OCI-LY7 (cell line): ENCODE results near the gene E2F7. TPM values are rescaled to one million over a fixed set of nuclear protein-coding genes. Genes with fewer than 3 reads are reported as not detected.

ENCODE experiments used
- BruUV-seq: library from RNA; stranded (reverse); fragments of 400-500 nt; replicated peaks from 2 replicates; lab custom pipeline; 2021; lab: Mats Ljungman, UMichigan
- CTCF ChIA-PET: fragments of 300-600 bp; sonication (Branson Sonifier 250); formaldehyde crosslinking; loops from one replicate; lab custom pipeline; 2022; ENCODE audit warnings: antibody characterized with exemption; ENCODE audit not compliant: unreplicated experiment; lab: Charles Lee
- POLR2A ChIA-PET: fragments of 300-600 bp; sonication (Branson Sonifier 250); formaldehyde crosslinking; loops from one replicate; lab custom pipeline; 2022; ENCODE audit warnings: antibody characterized with exemption; lab: Charles Lee
- DNase-seq: peaks from one replicate; pipeline ENCODE4 v3.0.0-alpha.2; 2015; ENCODE audit warnings: low spot score
- H2AFZ ChIP-seq: fragments of 200-600 bp; sonication (generic), shearing (Covaris generic); 2 replicates; pipeline ENCODE4 v1.6.1; 2014; ENCODE audit warnings: mild to moderate bottlenecking, antibody characterized with exemption, low read length, moderate library complexity
- H3K27ac ChIP-seq: fragments of 200-600 bp; sonication (generic); 2 replicates; pipeline ENCODE4 v1.5.1; 2014; ENCODE audit warnings: mixed run types, low read depth, mild to moderate bottlenecking, moderate library complexity, low read length, inconsistent platforms; ENCODE audit not compliant: poor library complexity, severe bottlenecking
- H3K36me3 ChIP-seq: fragments of 200-600 bp; sonication (generic); 2 replicates; pipeline ENCODE4 v1.6.1; 2014; ENCODE audit warnings: mild to moderate bottlenecking, antibody characterized with exemption, low read length, moderate library complexity, mixed read lengths; ENCODE audit not compliant: insufficient read depth
- H3K4me1 ChIP-seq: fragments of 200-600 bp; sonication (generic); 2 replicates; pipeline ENCODE4 v1.5.1; 2014; ENCODE audit warnings: mild to moderate bottlenecking, low read length; ENCODE audit not compliant: insufficient read depth, poor library complexity, severe bottlenecking
- H3K4me2 ChIP-seq: fragments of 200-600 bp; sonication (generic); 2 replicates; pipeline ENCODE4 v1.6.1; 2014; ENCODE audit warnings: mild to moderate bottlenecking, low read length
- H3K4me3 ChIP-seq: fragments of 200-600 bp; sonication (generic); 2 replicates; pipeline ENCODE4 v1.5.1; 2014; ENCODE audit warnings: mild to moderate bottlenecking, low read depth, low read length; ENCODE audit not compliant: poor library complexity, severe bottlenecking
- H3K79me2 ChIP-seq: fragments of 200-600 bp; sonication (generic); 2 replicates; pipeline ENCODE4 v1.6.1; 2016; ENCODE audit warnings: low read depth, mild to moderate bottlenecking, low read length, moderate library complexity, mixed read lengths; ENCODE audit not compliant: insufficient read depth
- H3K9me2 ChIP-seq: fragments of 200-600 bp; sonication (generic); 2 replicates; pipeline ENCODE4 v1.6.1; 2016; ENCODE audit warnings: mild to moderate bottlenecking, low read length, mixed read lengths; ENCODE audit not compliant: insufficient read depth
- H3K9me3 ChIP-seq: fragments of 200-600 bp; sonication (generic); 2 replicates; pipeline ENCODE4 v1.6.1; 2014; ENCODE audit warnings: mild to moderate bottlenecking, mixed run types, low read length, mixed read lengths
- H4K20me1 ChIP-seq: fragments of 200-600 bp; sonication (generic); 2 replicates; pipeline ENCODE4 v1.6.1; 2014; ENCODE audit warnings: mild to moderate bottlenecking, antibody characterized with exemption, low read length, moderate library complexity, mixed read lengths; ENCODE audit not compliant: insufficient read depth
- EZH2phosphoT487 ChIP-seq: fragments of 200-600 bp; sonication (generic); IDR thresholded peaks from 2 replicates; pipeline ENCODE4 v1.6.1; 2018; ENCODE audit warnings: low read depth, borderline replicate concordance, mild to moderate bottlenecking, mixed run types, antibody characterized with exemption, low read length, moderate library complexity, mixed read lengths
- intact Hi-C: fragments of 100-400 bp; cut with micrococcal nuclease; formaldehyde crosslinking; loops from one replicate; pipeline ENCODE4 v1.10.0; 2022; ENCODE audit not compliant: unreplicated experiment
- total RNA-seq, 2 experiments: library from RNA; depleted of rRNA in 1 of 2; stranded (reverse); fragments of >200 nt in 1 of 2; shearing (Covaris generic) in 1 of 2; gene quantifications; 2 replicates each; pipeline ENCODE4 v1.2.3, GENCODE V29; 2014 to 2022
- TF ChIP-seq, protein P1 (sequence below): fragments of 200-600 bp; sonication (generic); conservative IDR thresholded peaks from 2 replicates; pipeline ENCODE4 v1.5.1; 2014; ENCODE audit warnings: mild to moderate bottlenecking, antibody characterized with exemption, low read length, moderate library complexity, mixed read lengths

E2F7 gene
- total RNA-seq, 2 experiments from 2014 or later, result 17.1 to 19.0 TPM

DNA sequence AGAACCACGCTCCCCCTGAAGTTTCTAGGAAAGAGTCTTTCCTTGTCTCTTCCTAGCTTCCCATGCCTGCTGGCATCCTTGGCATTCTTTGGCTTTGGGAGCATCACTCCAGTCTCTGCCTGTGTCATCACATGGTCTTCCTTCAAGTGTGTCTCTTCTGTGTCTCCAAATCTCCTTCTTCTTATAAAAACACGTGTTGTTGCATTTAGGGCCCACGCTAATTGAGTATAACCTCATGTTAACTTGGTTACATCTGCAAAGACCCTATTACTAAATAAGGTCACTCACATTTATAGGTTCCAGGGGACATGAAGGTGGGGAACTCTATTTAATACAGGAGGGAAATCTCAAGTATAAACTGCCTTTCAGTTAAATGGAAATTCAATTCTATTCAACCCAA is 63.0 kb downstream of the E2F7 start:
- Histone ChIP-seq H3K36me3 (no peaks in the 10 kb centered on the region), H3K79me2 (no peaks in the 10 kb centered on the region), H4K20me1 (no peaks in the 10 kb centered on the region), H3K9me3 (no peaks in the 10 kb centered on the region), H2AFZ (no peak overlapping the region), H3K4me1 (no peaks in the 10 kb centered on the region), H3K27ac (no peak overlapping the region), H3K9me2 (no peaks in the 10 kb centered on the region), H3K4me3 (no peak overlapping the region), H3K4me2 (no peak overlapping the region)
- DNase-seq, result no peak
- BruUV-seq, result no TSS peak
- TF ChIP-seq, protein P1, sequence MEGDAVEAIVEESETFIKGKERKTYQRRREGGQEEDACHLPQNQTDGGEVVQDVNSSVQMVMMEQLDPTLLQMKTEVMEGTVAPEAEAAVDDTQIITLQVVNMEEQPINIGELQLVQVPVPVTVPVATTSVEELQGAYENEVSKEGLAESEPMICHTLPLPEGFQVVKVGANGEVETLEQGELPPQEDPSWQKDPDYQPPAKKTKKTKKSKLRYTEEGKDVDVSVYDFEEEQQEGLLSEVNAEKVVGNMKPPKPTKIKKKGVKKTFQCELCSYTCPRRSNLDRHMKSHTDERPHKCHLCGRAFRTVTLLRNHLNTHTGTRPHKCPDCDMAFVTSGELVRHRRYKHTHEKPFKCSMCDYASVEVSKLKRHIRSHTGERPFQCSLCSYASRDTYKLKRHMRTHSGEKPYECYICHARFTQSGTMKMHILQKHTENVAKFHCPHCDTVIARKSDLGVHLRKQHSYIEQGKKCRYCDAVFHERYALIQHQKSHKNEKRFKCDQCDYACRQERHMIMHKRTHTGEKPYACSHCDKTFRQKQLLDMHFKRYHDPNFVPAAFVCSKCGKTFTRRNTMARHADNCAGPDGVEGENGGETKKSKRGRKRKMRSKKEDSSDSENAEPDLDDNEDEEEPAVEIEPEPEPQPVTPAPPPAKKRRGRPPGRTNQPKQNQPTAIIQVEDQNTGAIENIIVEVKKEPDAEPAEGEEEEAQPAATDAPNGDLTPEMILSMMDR, result no peak
- no peak for TF ChIP-seq EZH2phosphoT487
- ChIA-PET CTCF (no interaction called here), POLR2A (interaction anchor here (0.5 kb wide), 1 partner anchor 23 kb away, joined by 3 read pairs; no protein-coding TSS in a partner anchor)
- intact Hi-C loops, result no loop called here

- Histone ChIP-seq H3K27ac (no peak overlapping the region), H3K4me1 (no peaks in the 10 kb centered on the region), H3K79me2 (no peaks in the 10 kb centered on the region), H4K20me1 (no peaks in the 10 kb centered on the region), H3K36me3 (no peaks in the 10 kb centered on the region), H3K9me3 (no peaks in the 10 kb centered on the region), H2AFZ (no peak overlapping the region), H3K4me3 (no peak overlapping the region), H3K4me2 (no peak overlapping the region), H3K9me2 (no peaks in the 10 kb centered on the region)
- DNase-seq, result no peak
- ChIA-PET CTCF (no interaction called here), POLR2A (no interaction called here)
- no TSS peak for BruUV-seq
- intact Hi-C loops, result no loop called here
- TF ChIP-seq EZH2phosphoT487, result no peak
- TF ChIP-seq, protein P1, result no peak
Measured at GRCh38 chr12:77001276-77001675, 64.1 kb downstream of the E2F7 start.

GRCh38 chr12:76998908-76999556 is 66.3 kb downstream of the E2F7 start:
- H3K9me3 ChIP-seq, result no peaks in the 10 kb centered on the region
- no TSS peak for BruUV-seq
- H3K4me3 ChIP-seq, result no peak overlapping the region
- H2AFZ ChIP-seq, result no peak overlapping the region
- 0 out of 2 replicates have a peak, but pooled peaks cover under 1% of the 10 kb centered on the region for H3K9me2 ChIP-seq
- TF ChIP-seq, protein P1, result no peak
- TF ChIP-seq EZH2phosphoT487, result no peak
- H3K79me2 ChIP-seq, result no peaks in the 10 kb centered on the region
- DNase-seq, result no peak
- H3K4me1 ChIP-seq, result no peaks in the 10 kb centered on the region
- no peak overlapping the region for H3K27ac ChIP-seq
- H3K36me3 ChIP-seq, result no peaks in the 10 kb centered on the region
- ChIA-PET POLR2A (interaction anchor here (0.5 kb wide), 1 partner anchor 163 kb away, joined by 3 read pairs; no protein-coding TSS in a partner anchor), CTCF (interaction anchor here (1.0 kb wide), 1 partner anchor 12 kb away, joined by 3 read pairs; no protein-coding TSS in a partner anchor)
- intact Hi-C loops, result no loop called here
- no peaks in the 10 kb centered on the region for H4K20me1 ChIP-seq
- no peak overlapping the region for H3K4me2 ChIP-seq
